Calu3 (cell line): ENCODE results near the gene ALCAM. TPM values are rescaled to one million over a fixed set of nuclear protein-coding genes. Genes with fewer than 3 reads are reported as not detected.

Source experiments
- BruUV-seq: library from RNA; stranded (reverse); fragments of 400-500 nt; replicated peaks from 2 replicates; lab custom pipeline; 2021; lab: Mats Ljungman, UMichigan
- CTCF ChIA-PET: fragments of 300-600 bp; sonication (Branson Sonifier 250); formaldehyde crosslinking; loops from one replicate; lab custom pipeline; 2022; ENCODE audit warnings: antibody characterized with exemption; lab: Charles Lee
- DNase-seq: peaks from one replicate; pipeline ENCODE4 v3.0.0; 2022
- H3K27ac Mint-ChIP-seq: one replicate; pipeline ENCODE4 v1.8.0; 2022; ENCODE audit warnings: mixed read lengths; ENCODE audit not compliant: unreplicated experiment
- H3K27me3 Mint-ChIP-seq: one replicate; pipeline ENCODE4 v1.8.0; 2022; ENCODE audit warnings: mixed read lengths; ENCODE audit not compliant: unreplicated experiment
- H3K36me3 Mint-ChIP-seq: one replicate; pipeline ENCODE4 v1.8.0; 2022; ENCODE audit warnings: mild to moderate bottlenecking, moderate library complexity, mixed read lengths; ENCODE audit not compliant: insufficient read depth, unreplicated experiment
- H3K4me1 Mint-ChIP-seq: one replicate; pipeline ENCODE4 v1.8.0; 2022; ENCODE audit warnings: mild to moderate bottlenecking, low read depth, mixed read lengths; ENCODE audit not compliant: unreplicated experiment
- H3K4me3 Mint-ChIP-seq: one replicate; pipeline ENCODE4 v1.8.0; 2022; ENCODE audit warnings: mild to moderate bottlenecking, low read depth, moderate library complexity, mixed read lengths; ENCODE audit not compliant: unreplicated experiment
- H3K9me3 Mint-ChIP-seq: one replicate; pipeline ENCODE4 v1.8.0; 2022; ENCODE audit warnings: low read depth, mixed read lengths; ENCODE audit not compliant: unreplicated experiment
- intact Hi-C: fragments of 100-400 bp; cut with micrococcal nuclease; formaldehyde crosslinking; loops from one replicate; pipeline ENCODE4 v1.10.0; 2022; ENCODE audit not compliant: unreplicated experiment
- total RNA-seq: library from RNA; stranded (reverse); gene quantifications from 2 replicates; pipeline ENCODE4 v1.2.3, GENCODE V29; 2022
- TF ChIP-seq, protein P1 (sequence below): fragments of 200-600 bp; IDR thresholded peaks from one replicate; pipeline ENCODE4 v1.8.0; 2022; ENCODE audit warnings: antibody characterized with exemption; ENCODE audit not compliant: unreplicated experiment

Gene ALCAM
- total RNA-seq, 1 experiment from 2014 or later: 166 TPM

DNA sequence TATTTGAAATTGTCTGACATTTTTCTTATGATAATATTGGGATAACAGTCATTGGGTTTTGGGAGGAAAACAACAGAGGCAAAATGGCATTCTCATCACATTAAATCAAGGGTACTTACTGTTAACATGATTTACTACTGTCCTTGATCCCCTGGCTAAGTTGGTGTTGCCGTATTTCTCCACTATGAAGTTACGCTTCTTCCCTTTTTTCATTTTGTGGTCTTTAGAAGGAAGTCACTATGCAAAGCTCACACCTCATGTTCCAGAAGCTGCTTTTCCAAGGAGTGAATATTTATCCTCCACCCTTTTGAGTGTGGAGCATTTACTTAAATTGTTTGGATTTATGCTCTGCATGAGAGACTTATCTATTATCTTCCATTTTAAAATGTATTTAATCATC lies 63.7 kb downstream of the ALCAM start:
- intact Hi-C loops: no loop called here
- no peaks in the 10 kb centered on the region for H3K9me3 Mint-ChIP-seq
- peaks cover 8% of the 10 kb centered on the region for H3K4me1 Mint-ChIP-seq
- DNase-seq: no peak
- CTCF ChIA-PET: no interaction called here
- no peak overlapping the region for H3K27ac Mint-ChIP-seq
- no peak overlapping the region for H3K4me3 Mint-ChIP-seq
- no peaks in the 10 kb centered on the region for H3K36me3 Mint-ChIP-seq
- TF ChIP-seq, protein P1, sequence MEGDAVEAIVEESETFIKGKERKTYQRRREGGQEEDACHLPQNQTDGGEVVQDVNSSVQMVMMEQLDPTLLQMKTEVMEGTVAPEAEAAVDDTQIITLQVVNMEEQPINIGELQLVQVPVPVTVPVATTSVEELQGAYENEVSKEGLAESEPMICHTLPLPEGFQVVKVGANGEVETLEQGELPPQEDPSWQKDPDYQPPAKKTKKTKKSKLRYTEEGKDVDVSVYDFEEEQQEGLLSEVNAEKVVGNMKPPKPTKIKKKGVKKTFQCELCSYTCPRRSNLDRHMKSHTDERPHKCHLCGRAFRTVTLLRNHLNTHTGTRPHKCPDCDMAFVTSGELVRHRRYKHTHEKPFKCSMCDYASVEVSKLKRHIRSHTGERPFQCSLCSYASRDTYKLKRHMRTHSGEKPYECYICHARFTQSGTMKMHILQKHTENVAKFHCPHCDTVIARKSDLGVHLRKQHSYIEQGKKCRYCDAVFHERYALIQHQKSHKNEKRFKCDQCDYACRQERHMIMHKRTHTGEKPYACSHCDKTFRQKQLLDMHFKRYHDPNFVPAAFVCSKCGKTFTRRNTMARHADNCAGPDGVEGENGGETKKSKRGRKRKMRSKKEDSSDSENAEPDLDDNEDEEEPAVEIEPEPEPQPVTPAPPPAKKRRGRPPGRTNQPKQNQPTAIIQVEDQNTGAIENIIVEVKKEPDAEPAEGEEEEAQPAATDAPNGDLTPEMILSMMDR: no peak
- no TSS peak for BruUV-seq
- H3K27me3 Mint-ChIP-seq: no peaks in the 10 kb centered on the region

DNA sequence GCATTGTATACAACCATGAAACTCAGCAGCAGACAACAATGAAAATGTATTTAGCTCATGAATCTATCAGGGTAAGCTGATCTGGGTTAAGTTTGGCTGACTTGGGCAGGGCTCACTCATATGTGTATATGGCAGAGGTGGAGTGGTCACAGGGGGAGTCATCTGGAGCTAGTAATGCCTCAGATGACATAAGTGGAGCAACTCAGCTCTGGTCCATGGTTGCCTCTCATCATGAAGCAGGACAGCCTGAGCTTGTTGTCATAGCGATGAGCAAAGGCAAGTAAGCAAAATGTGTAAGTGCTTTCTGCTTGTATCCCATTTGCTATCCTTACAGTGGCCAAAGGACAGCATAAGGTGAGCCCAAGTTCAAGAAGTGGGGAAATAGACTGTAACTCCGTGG lies 64.5 kb downstream of the ALCAM start:
- H3K9me3 Mint-ChIP-seq: no peaks in the 10 kb centered on the region
- no peaks in the 10 kb centered on the region for H3K27me3 Mint-ChIP-seq
- CTCF ChIA-PET: interaction anchor here (1.0 kb wide), 1 partner anchor 10 kb away, joined by 3 read pairs; no protein-coding TSS in a partner anchor
- intact Hi-C loops: no loop called here
- TF ChIP-seq, protein P1: no peak
- BruUV-seq: no TSS peak
- no peaks in the 10 kb centered on the region for H3K36me3 Mint-ChIP-seq
- no peak overlapping the region for H3K4me3 Mint-ChIP-seq
- H3K4me1 Mint-ChIP-seq: peaks cover 8% of the 10 kb centered on the region
- DNase-seq: no peak
- H3K27ac Mint-ChIP-seq: no peak overlapping the region

DNA sequence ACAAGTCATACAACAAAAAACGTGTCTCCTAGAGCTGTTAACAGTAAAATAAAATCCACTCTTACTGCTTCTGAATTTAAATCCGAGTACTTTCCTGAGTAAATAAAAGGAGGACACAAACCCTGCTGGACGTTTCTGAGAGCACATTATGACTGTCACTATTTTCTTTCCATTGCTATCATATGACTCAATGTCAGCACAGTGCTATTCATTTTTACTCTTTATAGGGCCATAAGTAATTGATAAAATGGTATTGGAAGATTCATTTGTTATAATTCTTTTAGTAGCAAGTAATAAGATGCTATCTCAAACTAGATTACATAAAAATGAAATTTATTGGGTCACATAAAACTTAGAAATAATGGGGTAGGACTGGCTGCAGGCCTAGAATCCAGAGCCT lies 68.6 kb downstream of the ALCAM start:
- intact Hi-C loops: no loop called here
- CTCF ChIA-PET: no interaction called here

DNA sequence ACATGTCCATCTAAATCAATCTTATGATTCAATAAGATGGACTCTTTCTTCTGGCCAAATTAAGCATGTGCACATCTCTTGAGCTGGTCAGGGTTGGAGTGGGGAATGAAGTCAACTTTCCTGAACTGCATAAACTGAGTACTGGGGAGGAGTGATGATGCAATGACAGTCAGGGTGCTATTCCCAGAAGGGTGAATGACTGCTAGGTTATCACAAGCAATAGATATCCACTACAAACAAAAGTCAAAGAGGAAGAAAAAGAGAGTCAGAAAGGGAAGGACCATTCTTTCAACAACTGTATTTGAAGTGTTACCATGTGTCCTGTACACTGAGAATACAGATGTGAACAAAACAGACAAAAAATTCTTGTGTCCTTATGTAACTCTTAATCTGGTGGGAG lies 70.0 kb downstream of the ALCAM start:
- Mint-ChIP-seq H3K4me3 (no peak overlapping the region), H3K9me3 (no peaks in the 10 kb centered on the region), H3K4me1 (peaks cover 36% of the 10 kb centered on the region), H3K36me3 (no peaks in the 10 kb centered on the region), H3K27me3 (no peaks in the 10 kb centered on the region), H3K27ac (no peak overlapping the region)
- TF ChIP-seq, protein P1: no peak
- BruUV-seq: no TSS peak
- CTCF ChIA-PET: interaction anchor here (1.1 kb wide), 1 partner anchor 12 kb away, joined by 3 read pairs; no protein-coding TSS in a partner anchor
- intact Hi-C loops: no loop called here
- DNase-seq: no peak

More for the DNA sequence above, 68.6 kb downstream of the ALCAM start:
- Mint-ChIP-seq H3K4me1 (peaks cover 27% of the 10 kb centered on the region), H3K4me3 (no peak overlapping the region), H3K36me3 (no peaks in the 10 kb centered on the region), H3K27ac (no peak overlapping the region), H3K27me3 (no peaks in the 10 kb centered on the region), H3K9me3 (no peaks in the 10 kb centered on the region)
- no peak for DNase-seq
- no TSS peak for BruUV-seq
- TF ChIP-seq, protein P1: no peak
